AG04450 (cell line): ENCODE measurements around the gene RAMACL. TPM values are rescaled to one million over a fixed set of nuclear protein-coding genes. Genes with fewer than 3 reads are reported as not detected.
A peak's percentile ranks its signal among the peaks of the same experiment; 100 is the strongest.

Experiments used
- CTCF ChIA-PET: fragments of 300-600, 350-600 bp; formaldehyde crosslinking; extraction: SDS; loops from one replicate; lab custom pipeline; 2022; ENCODE audit warnings: antibody characterized with exemption, inconsistent platforms; lab: Charles Lee
- POLR2A ChIA-PET: fragments of 350-600 bp; formaldehyde crosslinking; extraction: SDS; loops from one replicate; lab custom pipeline; 2021; ENCODE audit warnings: antibody characterized with exemption, inconsistent platforms; lab: Yijun Ruan, JAX
- DNase-seq: peaks from one replicate; pipeline ENCODE4 v3.0.0-alpha.2; 2011; ENCODE audit warnings: low read depth, low spot score
- H3K27ac ChIP-seq: one replicate; pipeline ENCODE4 v1.5.1; 2012; ENCODE audit warnings: low read depth, low read length, control low read depth
- H3K27me3 ChIP-seq: one replicate; pipeline ENCODE4 v1.6.0; 2012; ENCODE audit warnings: low read length; ENCODE audit not compliant: control insufficient read depth, insufficient read depth
- H3K4me3 ChIP-seq: 2 replicates; pipeline ENCODE4 v1.5.1; 2011; ENCODE audit warnings: mild to moderate bottlenecking, low read depth, low read length, control low read depth
- H3K9me3 ChIP-seq: 2 replicates; pipeline ENCODE4 v1.5.1; 2012; ENCODE audit warnings: low read length; ENCODE audit not compliant: control insufficient read depth, insufficient read depth
- CTCF ChIP-seq: IDR thresholded peaks from 2 replicates; pipeline ENCODE4 v1.5.1; 2011; ENCODE audit warnings: low read depth, low read length, control low read depth, inconsistent platforms
- polyA plus RNA-seq: library from polyadenylated mRNA; depleted of rRNA; stranded (reverse); fragments of >200 nt; gene quantifications from 2 replicates; pipeline ENCODE4 v1.2.3, GENCODE V29; 2011

The RAMACL gene
- polyA plus RNA-seq, 1 experiment = 0.77 TPM

- Histone ChIP-seq H3K4me3 (no peak overlapping the region; the same call in 1 of the 2 replicates), H3K27me3 (no peaks in the 10 kb centered on the region), H3K9me3 (peaks cover 3% of the 10 kb centered on the region), H3K27ac (peak overlapping the region; percentile 66)
- ChIA-PET CTCF (interaction anchor here (1.4 kb wide), 1 partner anchor 106 kb away, joined by 4 read pairs; no protein-coding TSS in a partner anchor), POLR2A (no interaction called here)
- no peak for DNase-seq
- TF ChIP-seq CTCF = no peak
Observed at GRCh38 chr6:166621114-166621540, 34.6 kb upstream of the RAMACL start.

- CTCF ChIA-PET = interaction anchor here (1.4 kb wide), 1 partner anchor 106 kb away, joined by 4 read pairs; no protein-coding TSS in a partner anchor
- peak overlapping the region; percentile 66 for H3K27ac ChIP-seq
- no peak for DNase-seq
- H3K27me3 ChIP-seq = no peaks in the 10 kb centered on the region
- no peak for TF ChIP-seq CTCF
- H3K9me3 ChIP-seq = peaks cover 3% of the 10 kb centered on the region
- H3K4me3 ChIP-seq = no peak overlapping the region; the same call in 1 of the 2 replicates
- POLR2A ChIA-PET = no interaction called here
Observed at GRCh38 chr6:166620478-166621113, 34.1 kb upstream of the RAMACL start.

- Histone ChIP-seq H3K9me3 (peaks cover 3% of the 10 kb centered on the region), H3K27ac (peak overlapping the region; percentile 94), H3K4me3 (no peak overlapping the region), H3K27me3 (no peaks in the 10 kb centered on the region)
- CTCF ChIA-PET = no interaction called here
- no peak for TF ChIP-seq CTCF
- DNase-seq = peak; percentile 88
- POLR2A ChIA-PET = no interaction called here
Observed at GRCh38 chr6:166619912-166620311, 33.4 kb upstream of the RAMACL start.

GRCh38 chr6:166618866-166619761, 32.6 kb upstream of the RAMACL start:
- ChIA-PET CTCF (no interaction called here), POLR2A (no interaction called here)
- no peak for TF ChIP-seq CTCF
- Histone ChIP-seq H3K4me3 (no peak overlapping the region), H3K9me3 (peaks cover 3% of the 10 kb centered on the region), H3K27me3 (no peaks in the 10 kb centered on the region), H3K27ac (peak overlapping the region; percentile 94)
- DNase-seq = no peak
